Endothelial cell (in vitro differentiated cells): ENCODE data around the gene TNS4. TPM values are rescaled to one million over a fixed set of nuclear protein-coding genes. Genes with fewer than 3 reads are reported as not detected.
A peak's percentile ranks its signal among the peaks of the same experiment; 100 is the strongest.

Experiments used
- DNase-seq: peaks from one replicate; pipeline ENCODE4 v3.0.0; 2021; ENCODE audit warnings: low spot score
- H3K27ac Mint-ChIP-seq: one replicate; pipeline ENCODE4 v1.8.0; 2021; ENCODE audit warnings: mixed read lengths, inconsistent platforms; ENCODE audit not compliant: unreplicated experiment
- H3K27me3 Mint-ChIP-seq: one replicate; pipeline ENCODE4 v1.8.0; 2021; ENCODE audit warnings: mild to moderate bottlenecking, moderate library complexity, mixed read lengths, inconsistent platforms; ENCODE audit not compliant: unreplicated experiment
- H3K36me3 Mint-ChIP-seq: one replicate; pipeline ENCODE4 v1.8.0; 2021; ENCODE audit warnings: mild to moderate bottlenecking, low read depth, mixed read lengths, inconsistent platforms; ENCODE audit not compliant: unreplicated experiment
- H3K4me1 Mint-ChIP-seq: one replicate; pipeline ENCODE4 v1.8.0; 2021; ENCODE audit warnings: mild to moderate bottlenecking, mixed read lengths, inconsistent platforms; ENCODE audit not compliant: unreplicated experiment
- H3K4me3 Mint-ChIP-seq: one replicate; pipeline ENCODE4 v1.8.0; 2021; ENCODE audit warnings: mild to moderate bottlenecking, mixed read lengths, inconsistent platforms; ENCODE audit not compliant: unreplicated experiment
- H3K9me3 Mint-ChIP-seq: one replicate; pipeline ENCODE4 v1.8.0; 2021; ENCODE audit warnings: mixed read lengths, inconsistent platforms; ENCODE audit not compliant: unreplicated experiment
- CTCF ChIP-seq: fragments of 200-600 bp; sonication (generic); IDR thresholded peaks from one replicate; pipeline ENCODE4 v1.5.0; 2021; ENCODE audit warnings: antibody characterized with exemption; ENCODE audit not compliant: unreplicated experiment
- total RNA-seq: library from RNA; stranded (reverse); fragmentation: NEBNext Ultra II Directional; extraction: Animal tissue kit (Norgen Biotek cat#: 25700); gene quantifications from one replicate; pipeline ENCODE4 v1.2.1, GENCODE V29; 2021; ENCODE audit not compliant: unreplicated experiment

Gene TNS4
- total RNA-seq, 1 donor from 2014 or later = 0.08 TPM

- no peak for DNase-seq
- no peaks in the 10 kb centered on the region for H3K9me3 Mint-ChIP-seq
- peaks cover 10% of the 10 kb centered on the region for H3K27me3 Mint-ChIP-seq
- H3K4me1 Mint-ChIP-seq = peaks cover 20% of the 10 kb centered on the region
- no peak overlapping the region for H3K4me3 Mint-ChIP-seq
- TF ChIP-seq CTCF = no peak
- H3K27ac Mint-ChIP-seq = no peak overlapping the region
- H3K36me3 Mint-ChIP-seq = peaks cover 7% of the 10 kb centered on the region
Observed at GRCh38 chr17:40520991-40521453, 19.6 kb upstream of the TNS4 start.

- TF ChIP-seq CTCF = no peak
- peaks cover 7% of the 10 kb centered on the region for H3K36me3 Mint-ChIP-seq
- no peaks in the 10 kb centered on the region for H3K9me3 Mint-ChIP-seq
- no peak overlapping the region for H3K4me3 Mint-ChIP-seq
- no peak for DNase-seq
- no peak overlapping the region for H3K27ac Mint-ChIP-seq
- H3K27me3 Mint-ChIP-seq = peaks cover 10% of the 10 kb centered on the region
- peaks cover 24% of the 10 kb centered on the region for H3K4me1 Mint-ChIP-seq
Observed at GRCh38 chr17:40519089-40519775, 17.8 kb upstream of the TNS4 start.

DNA sequence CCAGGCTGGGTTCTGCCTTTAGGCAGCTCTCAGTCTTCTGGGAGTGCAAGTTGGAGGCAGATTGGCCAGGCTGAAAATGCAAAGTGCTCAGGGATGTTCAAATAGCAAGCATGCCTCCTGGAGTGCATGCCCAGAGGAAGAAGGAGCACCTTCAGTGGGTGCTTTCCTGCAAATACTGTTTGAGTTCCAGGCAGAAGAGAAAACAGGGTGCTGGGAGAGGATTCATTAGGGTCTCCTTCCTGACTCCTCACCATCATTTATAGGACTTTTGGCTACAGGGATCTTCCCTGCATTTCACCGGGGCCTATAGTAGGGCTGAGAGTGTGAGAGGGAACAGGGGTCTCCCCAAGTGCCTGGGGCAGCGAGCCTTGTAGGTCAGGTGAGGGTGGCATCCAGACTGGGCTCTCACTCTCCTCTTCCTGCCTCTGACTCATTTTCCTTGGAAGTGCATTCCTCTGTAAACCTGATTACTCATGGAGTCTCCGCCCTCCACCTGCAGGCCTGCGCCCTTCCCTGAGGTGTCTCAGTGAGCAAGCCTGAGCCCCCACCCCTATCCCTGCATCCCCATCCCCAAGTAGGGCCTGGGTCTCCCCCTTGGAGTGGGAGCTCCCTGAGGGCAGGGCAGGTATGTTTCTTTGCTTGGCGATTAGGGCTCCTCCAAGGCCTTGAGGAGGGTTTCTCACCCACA lies 17.1 kb upstream of the TNS4 start:
- Mint-ChIP-seq H3K36me3 (peaks cover 7% of the 10 kb centered on the region), H3K4me1 (peaks cover 24% of the 10 kb centered on the region), H3K27me3 (peaks cover 9% of the 10 kb centered on the region), H3K4me3 (no peak overlapping the region), H3K27ac (no peak overlapping the region), H3K9me3 (no peaks in the 10 kb centered on the region)
- DNase-seq = no peak
- TF ChIP-seq CTCF = no peak

DNA sequence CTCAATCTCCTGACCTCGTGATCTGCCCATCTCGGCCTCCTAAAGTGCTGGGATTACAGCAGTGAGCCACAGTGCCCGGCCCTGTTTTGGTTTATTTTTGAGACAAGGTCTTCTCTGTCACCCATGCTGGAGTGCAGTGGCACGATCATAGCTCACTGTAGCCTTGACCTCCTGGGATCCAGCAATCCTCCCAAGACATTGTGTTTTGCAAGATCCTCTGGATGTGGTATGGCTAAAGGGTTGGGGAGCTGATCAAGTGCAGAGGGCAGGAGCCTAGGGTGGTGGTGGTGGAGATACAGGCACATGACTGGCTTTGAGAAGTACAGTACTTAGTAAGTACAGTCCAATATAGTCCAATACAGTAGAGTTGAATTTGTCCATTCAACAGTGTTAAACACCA lies 16.6 kb upstream of the TNS4 start:
- H3K9me3 Mint-ChIP-seq = no peaks in the 10 kb centered on the region
- DNase-seq = no peak
- H3K4me1 Mint-ChIP-seq = peaks cover 24% of the 10 kb centered on the region
- no peak overlapping the region for H3K27ac Mint-ChIP-seq
- TF ChIP-seq CTCF = no peak
- peaks cover 7% of the 10 kb centered on the region for H3K27me3 Mint-ChIP-seq
- peaks cover 4% of the 10 kb centered on the region for H3K36me3 Mint-ChIP-seq
- H3K4me3 Mint-ChIP-seq = no peak overlapping the region

GRCh38 chr17:40517286-40517662 lies 15.9 kb upstream of the TNS4 start:
- peak overlapping the region; percentile 27 for H3K27ac Mint-ChIP-seq
- peaks cover 24% of the 10 kb centered on the region for H3K4me1 Mint-ChIP-seq
- peaks cover 4% of the 10 kb centered on the region for H3K36me3 Mint-ChIP-seq
- H3K9me3 Mint-ChIP-seq = no peaks in the 10 kb centered on the region
- no peak for TF ChIP-seq CTCF
- H3K27me3 Mint-ChIP-seq = peaks cover 9% of the 10 kb centered on the region
- H3K4me3 Mint-ChIP-seq = peak overlapping the region; percentile 16
- DNase-seq = no peak
